HepG2 (cell line): ENCODE results near the gene PDS5B. TPM values are rescaled to one million over a fixed set of nuclear protein-coding genes. Genes with fewer than 3 reads are reported as not detected.
"Not testable (repeated sequence)": the region's sequence is repeated elsewhere in the genome, so short reads cannot be mapped to it uniquely, and the experiment has no call there.

Experiments used
- ATAC-seq: fragments of 200-7000 bp; cut with Tn5 transposase; 3 replicates; pipeline ENCODE4 v1.9.1; 2020; ENCODE audit warnings: mild to moderate bottlenecking, moderate library complexity
- BruUV-seq: library from RNA; stranded (reverse); fragments of 400-500 nt; replicated peaks from 2 replicates; lab custom pipeline; 2021; lab: Mats Ljungman, UMichigan
- CTCF ChIA-PET: fragments of 300-600 bp; formaldehyde crosslinking; extraction: SDS; loops from one replicate; lab custom pipeline; 2021; ENCODE audit warnings: low total read pairs, inconsistent platforms, low intra/inter-chr PET ratio; lab: Yijun Ruan, JAX
- POLR2A ChIA-PET: fragments of 350-600 bp; sonication (Branson Sonifier 250); formaldehyde crosslinking; loops from one replicate; lab custom pipeline; 2020; ENCODE audit warnings: antibody characterized with exemption, inconsistent platforms; lab: Yijun Ruan, JAX
- DNase-seq: peaks from one replicate; pipeline ENCODE4 v3.0.0-alpha.2; 2015; ENCODE audit warnings: low spot score
- FAIRE-seq: peaks from 3 replicates; lab custom pipeline; 2011; peaks lifted over from hg19 to GRCh38; lab: Jason Lieb, UNC
- H2AFZ ChIP-seq: one replicate; pipeline ENCODE4 v1.6.1; 2011; ENCODE audit warnings: low read length, inconsistent platforms
- H3K27ac ChIP-seq: fragments of 300-600 bp; 3 replicates; pipeline ENCODE4 v1.8.0; 2011; ENCODE audit warnings: mixed run types, mild to moderate bottlenecking, mixed read lengths, low read length, inconsistent platforms; ENCODE audit not compliant: insufficient read depth; ENCODE audit errors: extremely low read length
- H3K27me3 ChIP-seq, 2 experiments: fragments of 200-600 bp in 1 of 2; 2 replicates in 1 of 2; 3 replicates in 1 of 2; pipeline versions ENCODE4 v1.6.0 to v1.8.0; 2011; ENCODE audit warnings: low read length in 2 of 2, mild to moderate bottlenecking in 2 of 2, moderate library complexity in 2 of 2, inconsistent platforms in 1 of 2; ENCODE audit not compliant: insufficient read depth in 2 of 2, control insufficient read depth in 1 of 2
- H3K36me3 ChIP-seq, 2 experiments: fragments of 200-600 bp in 1 of 2; replicated peaks in 1 of 2; 2 replicates in 1 of 2; 3 replicates in 1 of 2; pipeline versions ENCODE4 v1.5.1 to v1.8.0; 2011; ENCODE audit warnings: low read length in 2 of 2, inconsistent platforms in 1 of 2; ENCODE audit not compliant: insufficient read depth in 2 of 2, control insufficient read depth in 1 of 2
- H3K4me1 ChIP-seq: 2 replicates; pipeline ENCODE4 v1.5.1; 2012; ENCODE audit warnings: low read length, inconsistent platforms; ENCODE audit not compliant: insufficient read depth
- H3K4me2 ChIP-seq: 2 replicates; pipeline ENCODE4 v1.6.0; 2011; ENCODE audit warnings: low read depth, low read length, inconsistent platforms
- H3K4me3 ChIP-seq, 3 experiments: fragments of 200-600 bp in 1 of 3; sonication (generic), shearing (Covaris generic) in 1 of 3; replicated peaks in 1 of 3; 2 replicates each; pipeline ENCODE4 v1.5.1; 2011 to 2016; ENCODE audit warnings: low read length in 3 of 3, inconsistent platforms in 2 of 3, low read depth in 2 of 3, mild to moderate bottlenecking in 2 of 3, control low read depth in 1 of 3, mixed read lengths in 1 of 3; ENCODE audit not compliant: insufficient read depth in 1 of 3
- H3K79me2 ChIP-seq: one replicate; pipeline ENCODE4 v1.6.1; 2011; ENCODE audit warnings: low read length, inconsistent platforms; ENCODE audit not compliant: insufficient read depth
- H3K9ac ChIP-seq: 2 replicates; pipeline ENCODE4 v1.6.0; 2011; ENCODE audit warnings: mild to moderate bottlenecking, low read depth, low read length, inconsistent platforms; ENCODE audit not compliant: insufficient read depth
- H3K9me3 ChIP-seq: 2 replicates; pipeline ENCODE4 v1.5.1; 2012; ENCODE audit warnings: mild to moderate bottlenecking, low read length
- H4K20me1 ChIP-seq: 2 replicates; pipeline ENCODE4 v1.6.0; 2011; ENCODE audit warnings: inconsistent platforms, mild to moderate bottlenecking, low read length, moderate library complexity; ENCODE audit not compliant: insufficient read depth
- ATAD3A ChIP-seq: sonication (generic); formaldehyde crosslinking; IDR thresholded peaks from 2 replicates; pipeline ENCODE4 v1.4.0; 2020; ENCODE audit warnings: missing genetic modification reagents
- ELF4 ChIP-seq: sonication (generic); formaldehyde crosslinking; IDR thresholded peaks from 2 replicates; pipeline ENCODE4 v1.5.0; 2020; ENCODE audit warnings: missing genetic modification reagents, mild to moderate bottlenecking, moderate library complexity, borderline replicate concordance
- ZIK1 ChIP-seq: sonication (generic); formaldehyde crosslinking; IDR thresholded peaks from 2 replicates; pipeline ENCODE4 v1.5.0; 2020; ENCODE audit warnings: mild to moderate bottlenecking, low read depth, missing genetic modification reagents, borderline replicate concordance
- ZNF75D ChIP-seq: sonication (generic); formaldehyde crosslinking; IDR thresholded peaks from 2 replicates; pipeline ENCODE4 v1.8.1; 2023; ENCODE audit warnings: missing genetic modification reagents, mild to moderate bottlenecking, borderline replicate concordance
- WGBS: methylation state at CpG from one replicate; pipeline ENCODE4 v1.1.6; 2017; ENCODE audit warnings: low lambda C conversion rate; 5-methylcytosine and 5-hydroxymethylcytosine counted together
- in situ Hi-C: cut with HindIII; loops from 2 replicates; pipeline ENCODE4 v1.10.0; 2017; ENCODE audit warnings: low pct_unique_long_range_greater_than_20kb; ENCODE audit not compliant: extremely low pct_ligation_motif_present
- intact Hi-C: fragments of 100-400 bp; cut with micrococcal nuclease; formaldehyde crosslinking; loops from one replicate; pipeline ENCODE4 v1.10.0; 2022; ENCODE audit not compliant: unreplicated experiment
- polyA plus RNA-seq, 8 experiments: library from polyadenylated mRNA; depleted of rRNA in 3 of 8; stranded (reverse) in 7 of 8; unstranded in 1 of 8; fragments of >200 nt; fragmentation: Illumina TruSeq in 4 of 8; extraction: Trizol in 4 of 8; gene quantifications; 2 replicates each; pipeline versions ENCODE4 v1.2.1 to v1.2.3, GENCODE V29; 2011 to 2016; ENCODE audit warnings: low read depth in 4 of 8, missing spikeins in 1 of 8, mixed read lengths in 1 of 8; ENCODE audit not compliant: insufficient read depth in 1 of 8
- total RNA-seq, 5 experiments: library from RNA; depleted of rRNA; stranded (reverse); fragments of >200 nt; fragmentation: Illumina TruSeq; extraction: Trizol; gene quantifications; 2 replicates each; pipeline ENCODE4 v1.2.3, GENCODE V29; 2016; ENCODE audit warnings: low read depth in 1 of 5

The PDS5B gene
- total and polyA plus RNA-seq, 2 of the 13 experiments (the other 11 are each of a cell fraction or from before 2014, with no cell fraction given), result 5.8 to 24.6 TPM

- no peak for TF ChIP-seq ELF4 (CRISPR knock-in tag)
- TF ChIP-seq ZIK1 (CRISPR knock-in tag), result no peak
- no peak for TF ChIP-seq ATAD3A (CRISPR knock-in tag)
- no peak for TF ChIP-seq ZNF75D (CRISPR knock-in tag)
- TF ChIP-seq, all 625 proteins: peak for 0
Measured at GRCh38 chr13:32555613-32556012, 30.6 kb upstream of the PDS5B start (continued).

- H3K9ac ChIP-seq, CTCF ChIA-PET, H3K4me1 ChIP-seq, H2AFZ ChIP-seq, H3K79me2 ChIP-seq, H3K4me2 ChIP-seq, DNase-seq, ATAC-seq, H3K27ac ChIP-seq, H3K27me3 ChIP-seq, H4K20me1 ChIP-seq, H3K4me3 ChIP-seq, POLR2A ChIA-PET, FAIRE-seq, intact Hi-C loops, H3K36me3 ChIP-seq, BruUV-seq: not testable (repeated sequence)
- in situ Hi-C loops, result loop anchor here (25.0 kb wide), 1 partner anchor 649 kb away; no protein-coding TSS in a partner anchor
- 80% methylated on average over 1 of the region's 1 CpG for WGBS
- peaks cover 16% of the 10 kb centered on the region; the same call in 1 of the 2 replicates for H3K9me3 ChIP-seq
Measured at GRCh38 chr13:32560842-32561241, 25.4 kb upstream of the PDS5B start.

GRCh38 chr13:32575687-32576086 lies 10.6 kb upstream of the PDS5B start:
- in situ Hi-C loops, result loop anchor here (25.0 kb wide), 1 partner anchor 962 kb away; no protein-coding TSS in a partner anchor
- H3K36me3 ChIP-seq, H3K27ac ChIP-seq, DNase-seq, FAIRE-seq, ATAC-seq, H3K4me1 ChIP-seq, H3K79me2 ChIP-seq, intact Hi-C loops, H2AFZ ChIP-seq, H3K9ac ChIP-seq, BruUV-seq, POLR2A ChIA-PET, H3K4me3 ChIP-seq, H3K4me2 ChIP-seq, H3K27me3 ChIP-seq, CTCF ChIA-PET, H4K20me1 ChIP-seq: not testable (repeated sequence)
- H3K9me3 ChIP-seq, result peaks cover 23% of the 10 kb centered on the region
- 65% methylated on average over 4 of the region's 4 CpGs for WGBS
